Naive thymus-derived CD8-positive, alpha-beta T cell (primary cell): ENCODE measurements around the gene R3HDM2. TPM values are rescaled to one million over a fixed set of nuclear protein-coding genes. Genes with fewer than 3 reads are reported as not detected.
"Not testable (repeated sequence)": the region's sequence is repeated elsewhere in the genome, so short reads cannot be mapped to it uniquely, and the experiment has no call there.

Source experiments
- ATAC-seq, 2 donors: fragments of 150-1000 bp; cut with Tn5 transposase in 1 of 2; sonication (Bioruptor Pico), chemical (Tn5 transposase) in 1 of 2; 1 replicate in 1 of 2; 2 replicates in 1 of 2; pipeline ENCODE4 v1.10.0; 2021; ENCODE audit warnings: mild to moderate bottlenecking in 2 of 2, moderate library complexity in 2 of 2
- POLR2A ChIA-PET: fragments of 350-600 bp; sonication (Branson Sonifier 250); formaldehyde crosslinking; loops from one replicate; lab custom pipeline; 2021; ENCODE audit warnings: antibody characterized with exemption; lab: Charles Lee
- DNase-seq, 10 donors: peaks; one replicate each; pipeline versions ENCODE4 v3.0.0 to v3.0.0-alpha.2; 2020 to 2022
- H3K27ac Mint-ChIP-seq, 10 donors: one replicate each; pipeline ENCODE4 v1.8.0; 2020 to 2022; ENCODE audit warnings: mild to moderate bottlenecking in 10 of 10, mixed read lengths in 10 of 10, moderate library complexity in 4 of 10, inconsistent platforms in 1 of 10
- H3K27me3 Mint-ChIP-seq, 5 donors: one replicate each; pipeline ENCODE4 v1.8.0; 2021 to 2022; ENCODE audit warnings: mixed read lengths in 5 of 5
- H3K36me3 Mint-ChIP-seq, 3 donors: one replicate each; pipeline ENCODE4 v1.8.0; 2020 to 2022; ENCODE audit warnings: mixed read lengths in 3 of 3, mild to moderate bottlenecking in 2 of 3, inconsistent platforms in 1 of 3
- H3K4me1 Mint-ChIP-seq, 4 donors: one replicate each; pipeline ENCODE4 v1.8.0; 2021 to 2022; ENCODE audit warnings: mixed read lengths in 4 of 4
- H3K4me3 Mint-ChIP-seq, 10 donors: one replicate each; pipeline ENCODE4 v1.8.0; 2020 to 2022; ENCODE audit warnings: mild to moderate bottlenecking in 10 of 10, mixed read lengths in 10 of 10, moderate library complexity in 6 of 10, inconsistent platforms in 1 of 10
- H3K9me3 Mint-ChIP-seq, 9 donors: one replicate each; pipeline ENCODE4 v1.8.0; 2020 to 2022; ENCODE audit warnings: mixed read lengths in 9 of 9, mild to moderate bottlenecking in 3 of 9, inconsistent platforms in 1 of 9, moderate library complexity in 1 of 9
- polyA plus RNA-seq, 3 donors: library from polyadenylated mRNA; unstranded; fragments of 300-500 nt; fragmentation: Illumina TruSeq; gene quantifications; one replicate each; pipeline ENCODE4 v1.2.3, GENCODE V29; 2021
- total RNA-seq, 8 experiments: library from RNA in 2 of 8; stranded (reverse) in 2 of 8; gene quantifications; one replicate each; pipeline ENCODE4 v1.2.3 and lab custom pipeline; 2021 to 2026

Gene R3HDM2
- total and polyA plus RNA-seq, 5 experiments from 2014 or later = 5.4 to 115 (median 17.3) TPM

GRCh38 chr12:57410534-57410933 is 20.3 kb downstream of the R3HDM2 start:
- H3K27ac Mint-ChIP-seq = no peak overlapping the region
- H3K36me3 Mint-ChIP-seq = peaks cover 0 to 33% (median 2%) of the 10 kb centered on the region in 3 donors
- peaks cover 6 to 32% (median 30%) of the 10 kb centered on the region in 4 donors for H3K4me1 Mint-ChIP-seq
- DNase-seq (no peak), ATAC-seq (no peak)
- H3K4me3 Mint-ChIP-seq = no peak overlapping the region
- H3K9me3 Mint-ChIP-seq = no peaks in the 10 kb centered on the region
- POLR2A ChIA-PET = no interaction called here
- H3K27me3 Mint-ChIP-seq = no peaks in the 10 kb centered on the region

DNA sequence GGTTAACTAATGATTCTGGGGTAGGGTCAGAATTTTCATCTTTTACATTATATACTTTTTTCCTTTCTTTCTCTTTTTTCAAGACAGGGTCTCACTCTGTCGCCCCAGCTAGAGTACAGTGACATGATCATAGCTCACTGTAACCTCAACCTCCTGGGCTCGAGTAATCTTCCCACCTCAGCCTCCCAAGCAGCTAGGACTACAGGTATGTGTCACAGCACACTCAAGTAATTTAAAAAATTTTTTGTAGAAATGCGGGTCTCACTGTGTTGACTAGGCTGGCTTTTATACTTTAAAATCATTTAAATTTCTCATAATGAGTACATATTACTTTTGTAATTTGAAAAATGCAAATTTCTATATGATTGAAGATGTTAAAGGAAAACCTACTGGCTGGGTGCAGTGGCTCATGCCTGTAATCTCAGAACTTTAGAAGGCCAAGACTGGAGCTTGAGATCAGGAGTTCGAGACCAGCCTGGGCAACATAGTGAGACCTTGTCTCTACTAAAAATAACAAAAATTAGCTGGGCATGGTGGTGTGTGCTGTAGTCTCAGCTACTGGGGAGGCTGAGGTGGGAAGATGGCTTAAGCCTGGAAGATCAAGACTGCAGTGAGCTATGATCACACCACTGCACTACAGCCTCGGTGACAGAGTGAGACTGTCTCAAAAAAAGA is 25.7 kb downstream of the R3HDM2 start:
- Mint-ChIP-seq H3K9me3 (no peaks in the 10 kb centered on the region), H3K27ac (peak overlapping the region in 2 of 10 donors; percentile 56 to 69), H3K27me3 (no peaks in the 10 kb centered on the region), H3K4me3 (no peak overlapping the region), H3K36me3 (peaks cover 0 to 10% (median 2%) of the 10 kb centered on the region in 3 donors), H3K4me1 (peaks cover 5 to 16% (median 10%) of the 10 kb centered on the region in 4 donors)
- DNase-seq = no peak
- POLR2A ChIA-PET = no interaction called here
- ATAC-seq = no peak

DNA sequence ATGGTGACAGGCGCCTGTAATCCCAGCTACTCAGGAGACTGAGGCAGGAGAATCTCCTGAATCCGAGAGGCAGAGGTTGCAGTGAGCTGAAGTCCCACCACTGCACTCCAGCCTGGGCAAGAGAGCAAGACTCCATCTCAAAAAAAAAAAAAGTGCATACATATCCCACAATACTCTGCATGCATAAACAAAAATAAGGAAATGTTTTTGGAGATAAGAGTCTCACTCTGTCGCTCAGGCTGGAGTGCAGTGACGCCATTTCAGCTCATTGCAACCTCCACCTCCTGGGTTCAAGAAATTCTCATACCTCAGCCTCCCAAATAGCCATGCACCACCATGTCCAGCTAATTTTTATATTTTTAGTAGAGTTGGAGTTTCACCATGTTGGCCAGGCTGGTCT is 28.7 kb downstream of the R3HDM2 start:
- Mint-ChIP-seq H3K36me3 (peaks cover 0 to 18% (median 2%) of the 10 kb centered on the region in 3 donors), H3K4me1 (peaks cover 13 to 27% (median 14%) of the 10 kb centered on the region in 4 donors)
- ATAC-seq, H3K9me3 Mint-ChIP-seq, H3K4me3 Mint-ChIP-seq, POLR2A ChIA-PET, DNase-seq, H3K27me3 Mint-ChIP-seq, H3K27ac Mint-ChIP-seq: not testable (repeated sequence)

DNA sequence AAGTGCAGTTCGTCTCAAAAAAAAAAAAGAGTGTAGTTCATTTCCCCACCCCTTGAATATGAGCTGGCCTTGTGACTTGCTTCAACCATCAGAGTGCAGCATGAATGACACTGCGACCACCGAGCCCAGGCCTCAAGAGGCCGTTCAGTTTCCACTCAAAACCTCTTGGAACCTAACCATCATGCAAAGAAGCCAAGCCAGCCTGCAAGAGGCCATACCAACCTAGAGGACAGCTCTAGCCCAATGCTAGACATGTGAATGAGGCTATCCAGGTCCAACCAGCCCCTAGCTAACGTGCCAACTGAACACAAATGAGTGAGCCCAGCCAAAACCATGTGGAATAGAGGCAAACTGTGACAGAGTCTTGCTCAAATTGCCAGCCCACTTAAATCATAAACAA is 29.7 kb downstream of the R3HDM2 start:
- H3K27me3 Mint-ChIP-seq = no peaks in the 10 kb centered on the region
- H3K27ac Mint-ChIP-seq = peak overlapping the region in 3 of 10 donors; percentile 26 to 65 (median 54)
- H3K4me3 Mint-ChIP-seq = no peak overlapping the region
- no peak for DNase-seq
- POLR2A ChIA-PET = interaction anchor here (0.6 kb wide), 1 partner anchor 12 kb away, joined by 3 read pairs; no protein-coding TSS in a partner anchor
- H3K4me1 Mint-ChIP-seq = peaks cover 11 to 25% (median 14%) of the 10 kb centered on the region in 4 donors
- H3K36me3 Mint-ChIP-seq = peaks cover 0 to 12% (median 2%) of the 10 kb centered on the region in 3 donors
- ATAC-seq = no peak
- no peaks in the 10 kb centered on the region for H3K9me3 Mint-ChIP-seq

GRCh38 chr12:57399718-57400463 is 31.0 kb downstream of the R3HDM2 start:
- H3K27me3 Mint-ChIP-seq, ATAC-seq, H3K9me3 Mint-ChIP-seq, POLR2A ChIA-PET, H3K4me3 Mint-ChIP-seq, DNase-seq: not testable (repeated sequence)
- Mint-ChIP-seq H3K27ac (peak overlapping the region in 3 of 10 donors; percentile 33 to 68 (median 35)), H3K4me1 (peaks cover 9 to 23% (median 14%) of the 10 kb centered on the region in 4 donors), H3K36me3 (peaks cover 0 to 22% (median 8%) of the 10 kb centered on the region in 3 donors)

DNA sequence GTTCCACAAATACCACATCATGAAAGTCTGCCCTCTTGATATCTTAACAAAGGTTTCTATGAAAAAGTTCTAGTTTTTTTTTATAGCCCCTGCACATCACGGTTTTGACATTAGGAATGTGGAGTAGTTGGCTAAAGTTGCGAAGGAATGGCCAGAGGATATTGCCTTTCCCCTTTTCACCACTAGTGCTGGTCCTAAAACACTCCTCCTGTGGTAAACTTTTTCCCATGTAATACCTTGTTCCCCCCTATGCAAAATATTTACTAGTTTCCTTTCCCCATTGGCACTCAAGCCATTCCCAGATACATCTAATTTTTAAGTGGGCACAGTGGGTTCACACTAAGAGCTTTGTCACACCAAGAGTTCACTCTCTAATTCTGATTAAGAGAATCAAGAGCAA is 33.4 kb downstream of the R3HDM2 start:
- H3K9me3 Mint-ChIP-seq = no peaks in the 10 kb centered on the region
- no peaks in the 10 kb centered on the region for H3K27me3 Mint-ChIP-seq
- DNase-seq (no peak), ATAC-seq (no peak)
- peak overlapping the region in 7 of 10 donors; percentile 1 to 75 (median 47) for H3K27ac Mint-ChIP-seq
- peaks cover 0 to 46% (median 20%) of the 10 kb centered on the region in 3 donors for H3K36me3 Mint-ChIP-seq
- no peak overlapping the region for H3K4me3 Mint-ChIP-seq
- H3K4me1 Mint-ChIP-seq = peaks cover 9 to 23% (median 15%) of the 10 kb centered on the region in 4 donors
- POLR2A ChIA-PET = no interaction called here

- ATAC-seq = no peak
- Mint-ChIP-seq H3K27ac (no peak overlapping the region), H3K27me3 (no peaks in the 10 kb centered on the region), H3K9me3 (no peaks in the 10 kb centered on the region), H3K4me1 (peaks cover 4 to 26% (median 15%) of the 10 kb centered on the region in 4 donors), H3K4me3 (no peak overlapping the region), H3K36me3 (peaks cover 0 to 68% (median 18%) of the 10 kb centered on the region in 3 donors)
- DNase-seq = no peak
- POLR2A ChIA-PET = no interaction called here
These were observed 35.7 kb downstream of the R3HDM2 start for GRCh38 chr12:57395121-57395520.

DNA sequence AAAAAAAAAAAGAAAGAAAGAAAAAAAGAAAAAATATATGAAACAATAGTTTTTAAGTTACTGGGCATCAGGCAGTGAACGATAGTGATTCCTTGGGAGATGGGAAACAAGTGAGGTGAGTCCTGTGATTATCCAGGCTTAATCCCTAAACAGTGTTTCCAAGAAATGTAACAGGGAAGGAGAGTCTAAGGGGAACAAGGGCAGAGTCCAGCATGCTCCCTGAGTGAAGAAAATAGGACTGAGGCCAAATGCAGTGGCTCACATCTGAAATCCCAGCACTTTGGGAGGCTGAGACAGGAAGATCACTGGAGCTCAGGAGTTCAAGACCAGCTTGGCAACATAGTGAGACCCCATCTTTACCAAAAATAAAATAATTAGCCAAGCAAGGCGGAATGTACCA is 40.7 kb downstream of the R3HDM2 start:
- peaks cover 0 to 82% (median 14%) of the 10 kb centered on the region in 3 donors for H3K36me3 Mint-ChIP-seq
- H3K27me3 Mint-ChIP-seq = no peaks in the 10 kb centered on the region
- no peak overlapping the region for H3K4me3 Mint-ChIP-seq
- peak overlapping the region in 4 of 10 donors; percentile 43 to 76 (median 58) for H3K27ac Mint-ChIP-seq
- ATAC-seq = no peak
- no peaks in the 10 kb centered on the region for H3K9me3 Mint-ChIP-seq
- no peak for DNase-seq
- H3K4me1 Mint-ChIP-seq = peaks cover 2 to 14% (median 8%) of the 10 kb centered on the region in 4 donors
- POLR2A ChIA-PET = no interaction called here

GRCh38 chr12:57389033-57389432 is 41.8 kb downstream of the R3HDM2 start:
- H3K27ac Mint-ChIP-seq = peak overlapping the region in 2 of 10 donors; percentile 0 to 82
- POLR2A ChIA-PET = interaction anchor here (0.6 kb wide), 1 partner anchor 41 kb away, joined by 3 read pairs; no protein-coding TSS in a partner anchor

GRCh38 chr12:57388425-57388824 is 42.4 kb downstream of the R3HDM2 start:
- peaks cover 1 to 11% (median 7%) of the 10 kb centered on the region in 4 donors for H3K4me1 Mint-ChIP-seq
- no peak for ATAC-seq
- DNase-seq = no peak
- no peaks in the 10 kb centered on the region for H3K27me3 Mint-ChIP-seq
- no peak overlapping the region for H3K4me3 Mint-ChIP-seq
- H3K27ac Mint-ChIP-seq = peak overlapping the region in 2 of 10 donors; percentile 0 to 66
- POLR2A ChIA-PET = interaction anchor here (0.6 kb wide), 1 partner anchor 127 kb away, joined by 3 read pairs; no protein-coding TSS in a partner anchor
- no peaks in the 10 kb centered on the region for H3K9me3 Mint-ChIP-seq
- H3K36me3 Mint-ChIP-seq = peaks cover 0 to 70% (median 4%) of the 10 kb centered on the region in 3 donors

More at GRCh38 chr12:57389033-57389432, 41.8 kb downstream of the R3HDM2 start:
- H3K9me3 Mint-ChIP-seq = no peaks in the 10 kb centered on the region
- H3K36me3 Mint-ChIP-seq = peaks cover 0 to 72% (median 9%) of the 10 kb centered on the region in 3 donors
- no peaks in the 10 kb centered on the region for H3K27me3 Mint-ChIP-seq
- ATAC-seq (no peak), DNase-seq (no peak)
- peaks cover 2 to 14% (median 8%) of the 10 kb centered on the region in 4 donors for H3K4me1 Mint-ChIP-seq
- H3K4me3 Mint-ChIP-seq = no peak overlapping the region

DNA sequence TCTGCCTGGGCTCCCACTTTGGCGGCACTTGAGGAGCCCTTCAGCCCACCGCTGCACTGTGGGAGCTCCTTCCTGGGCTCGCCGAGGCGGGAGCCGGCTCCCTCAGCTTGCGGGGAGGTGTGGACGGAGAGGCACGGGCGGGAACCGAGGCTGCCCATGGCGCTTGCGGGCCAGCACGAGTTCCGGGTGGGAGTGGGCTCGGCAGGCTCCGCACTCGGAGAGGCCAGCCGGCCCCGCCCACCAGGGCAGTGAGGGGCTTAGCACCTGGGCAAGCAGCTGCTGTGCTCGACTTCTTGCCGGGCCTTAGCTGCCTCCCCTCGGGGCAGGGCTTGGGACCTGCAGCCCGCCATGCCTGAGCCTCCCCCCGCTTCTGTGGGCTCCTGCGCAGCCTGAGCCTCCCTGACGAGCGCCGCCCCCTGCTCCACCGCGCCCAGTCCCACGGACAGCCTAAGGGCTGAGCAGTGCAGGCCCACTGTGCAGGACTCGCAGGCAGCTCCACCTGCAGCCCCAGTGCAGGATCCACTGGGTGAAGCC is 44.6 kb downstream of the R3HDM2 start:
- Mint-ChIP-seq H3K27ac (peak overlapping the region in 1 of 10 donors; percentile 34), H3K36me3 (peaks cover 0 to 55% (median 2%) of the 10 kb centered on the region in 3 donors), H3K4me3 (no peak overlapping the region), H3K4me1 (peaks cover 1 to 11% (median 6%) of the 10 kb centered on the region in 4 donors), H3K27me3 (no peaks in the 10 kb centered on the region), H3K9me3 (no peaks in the 10 kb centered on the region)
- no peak for ATAC-seq
- DNase-seq = no peak
- POLR2A ChIA-PET = no interaction called here

GRCh38 chr12:57385586-57385985 is 45.3 kb downstream of the R3HDM2 start:
- POLR2A ChIA-PET = no interaction called here
- DNase-seq = no peak
- Mint-ChIP-seq H3K4me3 (no peak overlapping the region), H3K9me3 (no peaks in the 10 kb centered on the region), H3K4me1 (peaks cover 2 to 11% (median 7%) of the 10 kb centered on the region in 4 donors), H3K27me3 (no peaks in the 10 kb centered on the region), H3K27ac (peak overlapping the region in 1 of 10 donors; percentile 32), H3K36me3 (peaks cover 0 to 53% (median 6%) of the 10 kb centered on the region in 3 donors)
- ATAC-seq = no peak
